Gastrocnemius medialis (tissue), 4 donors: Measurements from ENCODE around the gene TBC1D3B.

Source experiments
- CTCF ChIP-seq, 5 experiments: fragments of 450-650 bp in 3 of 5; fragments of 200-600 bp in 2 of 5; sonication (generic) in 2 of 5; IDR thresholded peaks in 4 of 5; conservative IDR thresholded peaks in 1 of 5; 1 replicate in 4 of 5; 2 replicates in 1 of 5; pipeline ENCODE4 v1.5.1; 2016 to 2019; ENCODE audit warnings: antibody characterized with exemption in 5 of 5, mild to moderate bottlenecking in 3 of 5, moderate library complexity in 3 of 5
- POLR2A ChIP-seq, 2 donors: fragments of 450-650 bp; IDR thresholded peaks; one replicate each; pipeline ENCODE4 v1.6.1; 2017; ENCODE audit warnings: antibody characterized with exemption in 2 of 2, mild to moderate bottlenecking in 2 of 2, moderate library complexity in 2 of 2

GRCh38 chr17:36213695-36214094 lies 37.3 kb upstream of the TBC1D3B start:
- TF ChIP-seq CTCF (IDR thresholded peaks at IDR 0.05 in 4 of 5, conservative IDR thresholded peaks at IDR 0.05 in 1 of 5) (no peak), POLR2A (IDR thresholded peaks at IDR 0.05) (no peak)
